IMR-90 (cell line): Measurements from ENCODE around the gene TMA7. TPM values are rescaled to one million over a fixed set of nuclear protein-coding genes. Genes with fewer than 3 reads are reported as not detected.

Experiments
- ATAC-seq: fragments of 200-7000 bp; cut with Tn5 transposase; 2 replicates; pipeline ENCODE4 v1.9.1; 2020; ENCODE audit warnings: low read depth, mild to moderate bottlenecking, moderate library complexity
- BruUV-seq: library from RNA; stranded (reverse); fragments of 400-500 nt; replicated peaks from 2 replicates; lab custom pipeline; 2021; lab: Mats Ljungman, UMichigan
- CTCF ChIA-PET: fragments of 300-600 bp; formaldehyde crosslinking; extraction: SDS; loops from one replicate; lab custom pipeline; 2021; ENCODE audit warnings: antibody characterized with exemption; lab: Yijun Ruan, JAX
- POLR2A ChIA-PET: fragments of 300-600 bp; sonication (Branson Sonifier 250); formaldehyde crosslinking; loops from one replicate; lab custom pipeline; 2022; ENCODE audit warnings: antibody characterized with exemption; ENCODE audit not compliant: unreplicated experiment; lab: Charles Lee
- DNase-seq: peaks from one replicate; pipeline ENCODE4 v3.0.0; 2013
- H2AFZ ChIP-seq: replicated peaks from 2 replicates; pipeline ENCODE3; 2013; ENCODE audit warnings: low read length, mild to moderate bottlenecking; ENCODE audit not compliant: poor library complexity
- H2AK5ac ChIP-seq: 2 replicates; pipeline ENCODE4 v1.6.1; 2013; ENCODE audit warnings: low read depth, low read length, inconsistent platforms
- H2AK9ac ChIP-seq: replicated peaks from 2 replicates; pipeline ENCODE3; 2013; ENCODE audit warnings: mild to moderate bottlenecking, low read depth, low read length, moderate library complexity; ENCODE audit not compliant: poor library complexity
- H2BK120ac ChIP-seq: 2 replicates; pipeline ENCODE4 v1.6.1; 2013; ENCODE audit warnings: low read depth, low read length, inconsistent platforms
- H2BK15ac ChIP-seq: 3 replicates; pipeline ENCODE4 v1.6.1; 2013; ENCODE audit warnings: low read depth, low read length, inconsistent platforms
- H2BK20ac ChIP-seq: 2 replicates; pipeline ENCODE4 v1.6.1; 2013; ENCODE audit warnings: low read depth, mild to moderate bottlenecking, inconsistent platforms, low read length, moderate library complexity
- H2BK5ac ChIP-seq: 2 replicates; pipeline ENCODE4 v1.6.1; 2013; ENCODE audit warnings: mild to moderate bottlenecking, low read depth, low read length, inconsistent platforms; ENCODE audit not compliant: poor library complexity, severe bottlenecking
- H3K14ac ChIP-seq: replicated peaks from 2 replicates; pipeline ENCODE4 v1.6.1; 2013; ENCODE audit warnings: low read depth, low read length, inconsistent platforms
- H3K18ac ChIP-seq: 2 replicates; pipeline ENCODE4 v1.6.1; 2013; ENCODE audit warnings: low read depth, low read length, control low read depth
- H3K23ac ChIP-seq: 2 replicates; pipeline ENCODE4 v1.6.1; 2013; ENCODE audit warnings: low read depth, low read length, inconsistent platforms
- H3K27ac ChIP-seq: 2 replicates; pipeline ENCODE4 v1.5.1; 2013; ENCODE audit warnings: mild to moderate bottlenecking, control low read depth, low read length; ENCODE audit not compliant: insufficient read depth
- H3K27me3 ChIP-seq: 2 replicates; pipeline ENCODE4 v1.6.1; 2013; ENCODE audit warnings: low read length; ENCODE audit not compliant: control insufficient read depth, insufficient read depth
- H3K36me3 ChIP-seq: 2 replicates; pipeline ENCODE4 v1.6.1; 2013; ENCODE audit warnings: low read length, mixed read lengths; ENCODE audit not compliant: control insufficient read depth, insufficient read depth
- H3K4ac ChIP-seq: 2 replicates; pipeline ENCODE4 v1.6.1; 2013; ENCODE audit warnings: low read depth, low read length, inconsistent platforms
- H3K4me1 ChIP-seq: 2 replicates; pipeline ENCODE4 v1.6.1; 2013; ENCODE audit warnings: low read length, mixed read lengths; ENCODE audit not compliant: control insufficient read depth, insufficient read depth
- H3K4me2 ChIP-seq: 2 replicates; pipeline ENCODE4 v1.6.1; 2013; ENCODE audit warnings: low read depth, mild to moderate bottlenecking, control low read depth, low read length, moderate library complexity
- H3K4me3 ChIP-seq: 2 replicates; pipeline ENCODE4 v1.5.1; 2013; ENCODE audit warnings: low read depth, mild to moderate bottlenecking, control low read depth, low read length, moderate library complexity; ENCODE audit not compliant: insufficient read depth
- H3K56ac ChIP-seq: 2 replicates; pipeline ENCODE4 v1.6.1; 2013; ENCODE audit warnings: low read length, inconsistent platforms; ENCODE audit not compliant: insufficient read depth; ENCODE audit errors: extremely low read depth
- H3K79me1 ChIP-seq, 2 experiments: 2 replicates each; pipeline ENCODE4 v1.6.1; 2013; ENCODE audit warnings: low read length in 2 of 2, inconsistent platforms in 1 of 2, low read depth in 1 of 2
- H3K9ac ChIP-seq: 2 replicates; pipeline ENCODE4 v1.6.1; 2013; ENCODE audit warnings: low read depth, low read length, control low read depth
- H3K9me1 ChIP-seq: 2 replicates; pipeline ENCODE4 v1.6.1; 2013; ENCODE audit warnings: low read length, inconsistent platforms; ENCODE audit not compliant: insufficient read depth
- H3K9me3 ChIP-seq: 2 replicates; pipeline ENCODE4 v1.6.1; 2013; ENCODE audit warnings: low read length; ENCODE audit not compliant: control insufficient read depth, insufficient read depth
- H4K20me1 ChIP-seq: 2 replicates; pipeline ENCODE4 v1.6.1; 2013; ENCODE audit warnings: low read length, inconsistent platforms; ENCODE audit not compliant: insufficient read depth
- H4K5ac ChIP-seq: 2 replicates; pipeline ENCODE4 v1.6.1; 2013; ENCODE audit warnings: mild to moderate bottlenecking, low read depth, low read length, control low read depth
- H4K8ac ChIP-seq, 2 experiments: 2 replicates each; pipeline ENCODE4 v1.6.1; 2013; ENCODE audit warnings: low read depth in 2 of 2, low read length in 2 of 2, control low read depth in 1 of 2, inconsistent platforms in 1 of 2
- H4K91ac ChIP-seq: 2 replicates; pipeline ENCODE4 v1.6.1; 2013; ENCODE audit warnings: low read depth, low read length, inconsistent platforms; ENCODE audit not compliant: insufficient read depth
- BHLHE40 ChIP-seq: fragments of 150-350 bp; IDR thresholded peaks from 2 replicates; pipeline ENCODE4 v1.6.1; 2016; ENCODE audit warnings: mild to moderate bottlenecking, low read depth, low read length
- CEBPB ChIP-seq: IDR thresholded peaks from 2 replicates; pipeline ENCODE4 v1.6.1; 2012; ENCODE audit warnings: low read depth, low read length, improper control_type of control experiment
- CHD1 ChIP-seq: IDR thresholded peaks from 2 replicates; pipeline ENCODE4 v1.6.1; 2012; ENCODE audit warnings: low read depth, low read length, improper control_type of control experiment
- MAFK ChIP-seq: IDR thresholded peaks from 2 replicates; pipeline ENCODE4 v1.6.1; 2012; ENCODE audit warnings: low read depth, low read length, improper control_type of control experiment
- MAZ ChIP-seq: IDR thresholded peaks from 2 replicates; pipeline ENCODE4 v1.6.1; 2012; ENCODE audit warnings: low read depth, mild to moderate bottlenecking, low read length, improper control_type of control experiment, moderate library complexity, borderline replicate concordance
- MXI1 ChIP-seq: IDR thresholded peaks from 2 replicates; pipeline ENCODE4 v1.6.1; 2012; ENCODE audit warnings: low read depth, mild to moderate bottlenecking, low read length, moderate library complexity, borderline replicate concordance
- NFE2L2 ChIP-seq: fragments of 150-350 bp; IDR thresholded peaks from 2 replicates; pipeline ENCODE4 v1.6.1; 2016; ENCODE audit warnings: low read depth, mild to moderate bottlenecking, low read length
- POLR2A ChIP-seq: IDR thresholded peaks from 2 replicates; pipeline ENCODE4 v1.6.1; 2012; ENCODE audit warnings: mild to moderate bottlenecking, low read depth, low read length
- RAD21 ChIP-seq: IDR thresholded peaks from 2 replicates; pipeline ENCODE4 v1.6.1; 2012; ENCODE audit warnings: low read length, improper control_type of control experiment
- RCOR1 ChIP-seq: IDR thresholded peaks from 2 replicates; pipeline ENCODE4 v1.6.1; 2012; ENCODE audit warnings: mild to moderate bottlenecking, low read length, improper control_type of control experiment; ENCODE audit not compliant: insufficient replicate concordance
- RFX5 ChIP-seq: IDR thresholded peaks from 2 replicates; pipeline ENCODE4 v1.8.0; 2012; ENCODE audit warnings: low read depth, mild to moderate bottlenecking, low read length, moderate library complexity
- SMC3 ChIP-seq: fragments of 150-350 bp; IDR thresholded peaks from 2 replicates; pipeline ENCODE4 v1.6.1; 2016; ENCODE audit warnings: low read depth, mild to moderate bottlenecking, antibody characterized with exemption, low read length, moderate library complexity
- WGBS, 2 experiments: methylation state at CpG; one replicate each; pipeline versions ENCODE4 v1.1.5 to v1.1.7; 2013; ENCODE audit warnings: missing lambda C conversion rate in 2 of 2; ENCODE audit not compliant: insufficient read length in 1 of 2; ENCODE audit errors: extremely low coverage in 2 of 2; 5-methylcytosine and 5-hydroxymethylcytosine counted together
- dilution Hi-C: fragments of 300-500 bp; cut with HindIII; formaldehyde crosslinking; loops from one replicate; pipeline ENCODE4 v1.14.3; 2018; ENCODE audit warnings: low sequenced_read_pairs; ENCODE audit not compliant: unreplicated experiment
- in situ Hi-C: fragments of 300-500 bp; cut with MboI; formaldehyde crosslinking; loops from 3 replicates; pipeline ENCODE4 v1.14.3; 2019; ENCODE audit warnings: low sequenced_read_pairs, inconsistent platforms, mixed read lengths
- intact Hi-C: fragments of 100-400 bp; cut with micrococcal nuclease; formaldehyde crosslinking; loops from 2 replicates; pipeline ENCODE4 v1.10.0; 2022
- polyA plus RNA-seq, 3 experiments: library from polyadenylated mRNA; depleted of rRNA; stranded (reverse); fragments of >200 nt; gene quantifications; 2 replicates each; pipeline ENCODE4 v1.2.3, GENCODE V29; 2012; ENCODE audit warnings: low replicate concordance in 1 of 3
- total RNA-seq: library from RNA; depleted of rRNA; stranded (reverse); fragments of >200 nt; gene quantifications from 2 replicates; pipeline ENCODE4 v1.2.3, GENCODE V29; 2012
- TF ChIP-seq, protein P1 (sequence below): fragments of 150-350 bp; IDR thresholded peaks from 2 replicates; pipeline ENCODE4 v1.6.1; 2017; ENCODE audit warnings: mild to moderate bottlenecking, antibody characterized with exemption, low read length, low read depth

Gene TMA7
- total and polyA plus RNA-seq, 2 of the 4 experiments (the other 2 are of a cell fraction) = 81.9 to 240 TPM

DNA sequence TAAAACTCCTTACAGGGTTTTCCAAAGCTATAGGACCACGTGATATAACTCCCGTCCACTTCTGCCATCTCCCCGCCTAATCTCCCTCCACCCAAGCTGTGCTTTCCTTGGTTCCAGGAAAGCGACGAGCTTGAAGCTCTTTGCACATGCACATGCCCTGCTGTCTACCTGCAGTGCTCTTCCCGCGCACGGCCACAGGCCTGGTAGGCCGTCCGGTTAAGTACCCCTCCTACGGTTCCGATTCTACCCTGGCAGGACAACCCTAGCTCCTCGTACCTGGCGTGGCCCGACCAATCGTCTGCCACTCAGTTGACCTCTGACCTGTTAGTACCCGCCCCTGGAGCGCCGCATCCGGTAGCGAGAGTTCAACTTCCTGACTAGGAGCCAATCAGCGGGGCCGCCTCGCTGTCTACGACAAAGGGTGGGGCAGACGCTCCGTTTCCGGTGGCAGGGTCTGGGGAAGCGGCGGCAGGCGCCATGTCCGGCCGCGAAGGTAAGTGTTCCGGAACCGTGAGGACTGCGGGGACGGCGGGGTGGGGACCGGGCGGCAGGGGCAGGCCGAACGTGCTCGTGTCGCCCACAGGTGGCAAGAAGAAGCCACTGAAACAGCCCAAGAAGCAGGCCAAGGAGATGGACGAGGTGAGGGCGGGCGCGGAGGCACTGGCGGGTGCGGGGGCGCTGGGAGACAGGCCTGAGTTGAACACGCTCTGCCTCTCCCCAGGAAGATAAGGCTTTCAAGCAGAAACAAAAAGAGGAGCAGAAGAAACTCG, at the start of gene TMA7, which contains the start of gene CCDC51 (continued):
- TF ChIP-seq MAFK (no peak), NFE2L2 (no peak)

DNA sequence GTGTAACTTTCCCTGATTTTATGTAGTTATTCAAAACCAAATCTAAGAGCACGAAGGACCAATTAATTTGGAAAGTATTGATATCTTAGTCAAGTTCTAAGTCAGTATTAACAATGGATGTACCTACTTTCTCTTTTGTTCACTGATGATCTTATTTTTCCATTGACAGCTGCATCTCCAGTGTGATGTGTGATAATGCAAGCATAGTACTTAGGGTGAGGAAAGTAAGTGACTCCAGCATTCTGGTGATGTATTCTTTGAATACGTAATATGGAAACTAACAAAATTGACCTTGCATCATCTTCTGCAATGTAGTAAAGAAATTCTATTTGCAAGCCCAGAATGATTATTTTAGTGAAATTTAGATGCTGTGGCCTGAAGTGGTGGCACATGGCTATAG, 45.7 kb upstream of the TMA7 start:
- no peak overlapping the region for H3K23ac ChIP-seq
- H2BK20ac ChIP-seq = no peak overlapping the region
- H4K8ac ChIP-seq = no peak overlapping the region
- in situ Hi-C loops (no loop called here), intact Hi-C loops (no loop called here), dilution Hi-C loops (no loop called here)
- no peak overlapping the region for H3K14ac ChIP-seq
- no peak overlapping the region for H3K4me2 ChIP-seq
- H2AFZ ChIP-seq = no peak overlapping the region
- ATAC-seq (no peak), DNase-seq (no peak)
- no peaks in the 10 kb centered on the region for H3K9me3 ChIP-seq
- H3K27me3 ChIP-seq = peaks cover 14% of the 10 kb centered on the region
- WGBS, 2 experiments = no CpG with 5 or more reads among the region's 2 CpGs
- no peaks in the 10 kb centered on the region for H4K20me1 ChIP-seq
- no peak overlapping the region for H2BK15ac ChIP-seq
- H3K36me3 ChIP-seq = no peaks in the 10 kb centered on the region
- TF ChIP-seq MXI1 (no peak), CEBPB (no peak), CHD1 (no peak), SMC3 (no peak), RAD21 (no peak), BHLHE40 (no peak), MAZ (no peak), RCOR1 (no peak), POLR2A (no peak), RFX5 (no peak)
- TF ChIP-seq, protein P1, sequence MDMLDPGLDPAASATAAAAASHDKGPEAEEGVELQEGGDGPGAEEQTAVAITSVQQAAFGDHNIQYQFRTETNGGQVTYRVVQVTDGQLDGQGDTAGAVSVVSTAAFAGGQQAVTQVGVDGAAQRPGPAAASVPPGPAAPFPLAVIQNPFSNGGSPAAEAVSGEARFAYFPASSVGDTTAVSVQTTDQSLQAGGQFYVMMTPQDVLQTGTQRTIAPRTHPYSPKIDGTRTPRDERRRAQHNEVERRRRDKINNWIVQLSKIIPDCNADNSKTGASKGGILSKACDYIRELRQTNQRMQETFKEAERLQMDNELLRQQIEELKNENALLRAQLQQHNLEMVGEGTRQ = no peak
- H2BK120ac ChIP-seq = no peak overlapping the region
- H3K9me1 ChIP-seq = no peaks in the 10 kb centered on the region
- H2BK5ac ChIP-seq = no peak overlapping the region
- H2AK5ac ChIP-seq = no peak overlapping the region
- H2AK9ac ChIP-seq = no peak overlapping the region
- H3K4ac ChIP-seq = no peak overlapping the region
- ChIA-PET POLR2A (no interaction called here), CTCF (no interaction called here)
- no peak overlapping the region for H3K18ac ChIP-seq
- no peaks in the 10 kb centered on the region for H3K4me1 ChIP-seq
- H3K4me3 ChIP-seq = no peak overlapping the region
- H3K79me1 ChIP-seq = no peaks in the 10 kb centered on the region
- no peak overlapping the region for H4K5ac ChIP-seq
- no peak overlapping the region for H3K9ac ChIP-seq
- H3K56ac ChIP-seq = no peak overlapping the region
- BruUV-seq = no TSS peak
- H4K91ac ChIP-seq = no peak overlapping the region
- no peak overlapping the region for H3K27ac ChIP-seq
